ENCODE measurements around the gene KCNN1.

DNA sequence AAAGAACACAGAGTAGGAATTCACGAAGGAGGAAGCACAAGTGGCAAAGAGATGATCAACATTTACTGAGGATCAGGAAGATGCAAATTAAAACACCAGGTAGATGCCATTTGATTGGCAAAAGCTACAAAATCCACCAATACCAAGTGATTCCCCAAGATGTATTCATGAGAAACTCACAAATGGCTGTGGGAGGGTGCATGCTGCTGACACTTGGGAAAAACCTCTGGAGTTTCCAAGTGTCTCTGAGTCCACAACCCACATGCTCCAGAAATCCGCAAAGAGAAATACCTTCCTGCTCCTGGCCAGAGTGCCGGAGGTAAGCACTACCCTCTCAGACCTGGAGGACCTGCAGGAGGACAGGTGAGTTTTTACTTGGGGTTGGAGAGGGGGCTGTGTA is 76.8 kb downstream of the KCNN1 start:
- TF ChIP-seq, protein P1, sequence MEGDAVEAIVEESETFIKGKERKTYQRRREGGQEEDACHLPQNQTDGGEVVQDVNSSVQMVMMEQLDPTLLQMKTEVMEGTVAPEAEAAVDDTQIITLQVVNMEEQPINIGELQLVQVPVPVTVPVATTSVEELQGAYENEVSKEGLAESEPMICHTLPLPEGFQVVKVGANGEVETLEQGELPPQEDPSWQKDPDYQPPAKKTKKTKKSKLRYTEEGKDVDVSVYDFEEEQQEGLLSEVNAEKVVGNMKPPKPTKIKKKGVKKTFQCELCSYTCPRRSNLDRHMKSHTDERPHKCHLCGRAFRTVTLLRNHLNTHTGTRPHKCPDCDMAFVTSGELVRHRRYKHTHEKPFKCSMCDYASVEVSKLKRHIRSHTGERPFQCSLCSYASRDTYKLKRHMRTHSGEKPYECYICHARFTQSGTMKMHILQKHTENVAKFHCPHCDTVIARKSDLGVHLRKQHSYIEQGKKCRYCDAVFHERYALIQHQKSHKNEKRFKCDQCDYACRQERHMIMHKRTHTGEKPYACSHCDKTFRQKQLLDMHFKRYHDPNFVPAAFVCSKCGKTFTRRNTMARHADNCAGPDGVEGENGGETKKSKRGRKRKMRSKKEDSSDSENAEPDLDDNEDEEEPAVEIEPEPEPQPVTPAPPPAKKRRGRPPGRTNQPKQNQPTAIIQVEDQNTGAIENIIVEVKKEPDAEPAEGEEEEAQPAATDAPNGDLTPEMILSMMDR (IDR thresholded peaks at IDR 0.05 in 4 of 5, conservative IDR thresholded peaks at IDR 0.05 in 1 of 5) = no peak
- TF ChIP-seq POLR2A (IDR thresholded peaks at IDR 0.05) = no peak
